COLO829 (cell line): ENCODE measurements around the gene WNT6.

Experiments
- DNase-seq: peaks from one replicate; pipeline ENCODE4 v3.0.0; 2012; ENCODE audit warnings: low spot score

The WNT6 gene

GRCh38 chr2:218859556-218859987 is at the start of gene WNT6:
TSS of gene WNT6 (plus strand) at chr2:218859805. CDS start at chr2:218860038, 233 bp downstream.
- no peak for DNase-seq

- DNase-seq = peak; percentile 58
Observed at GRCh38 chr2:218810256-218810655, 49.3 kb upstream of the WNT6 start.

GRCh38 chr2:218811382-218811781 is 48.2 kb upstream of the WNT6 start:
- no peak for DNase-seq

- DNase-seq = no peak
Observed at GRCh38 chr2:218812096-218812815, 47.3 kb upstream of the WNT6 start.

- DNase-seq = no peak
Observed at GRCh38 chr2:218812861-218813260, 46.7 kb upstream of the WNT6 start.

GRCh38 chr2:218813771-218814460 is 45.7 kb upstream of the WNT6 start:
- DNase-seq = no peak

- no peak for DNase-seq
Observed at GRCh38 chr2:218814540-218815243, 44.9 kb upstream of the WNT6 start.

- DNase-seq = no peak
Observed at GRCh38 chr2:218815244-218815637, 44.4 kb upstream of the WNT6 start.

- DNase-seq = no peak
Observed at GRCh38 chr2:218815649-218816048, 44.0 kb upstream of the WNT6 start.

- no peak for DNase-seq
Observed at GRCh38 chr2:218816561-218817011, 43.0 kb upstream of the WNT6 start.

- DNase-seq = no peak
Observed at GRCh38 chr2:218819093-218819492, 40.5 kb upstream of the WNT6 start.

- no peak for DNase-seq
Observed at GRCh38 chr2:218820746-218821369, 38.7 kb upstream of the WNT6 start.

GRCh38 chr2:218821605-218822211 is 37.9 kb upstream of the WNT6 start:
- DNase-seq = no peak

- DNase-seq = no peak
Observed at GRCh38 chr2:218822622-218823021, 37.0 kb upstream of the WNT6 start.

GRCh38 chr2:218823196-218823855 is 36.3 kb upstream of the WNT6 start:
- DNase-seq = no peak

- DNase-seq = no peak
Observed at GRCh38 chr2:218824004-218824403, 35.6 kb upstream of the WNT6 start.

- no peak for DNase-seq
Observed at GRCh38 chr2:218826791-218827190, 32.8 kb upstream of the WNT6 start.

- DNase-seq = no peak
Observed at GRCh38 chr2:218827701-218828476, 31.7 kb upstream of the WNT6 start.

- no peak for DNase-seq
Observed at GRCh38 chr2:218828477-218828778, 31.2 kb upstream of the WNT6 start.

GRCh38 chr2:218829868-218830451 is 29.6 kb upstream of the WNT6 start:
- DNase-seq = no peak
